Activated CD8-positive, alpha-beta memory T cell treated with anti-CD3 and anti-CD28 coated beads for 36 hours (primary cell): ENCODE measurements around the gene RRAGD. TPM values are rescaled to one million over a fixed set of nuclear protein-coding genes. Genes with fewer than 3 reads are reported as not detected.
"Not testable (repeated sequence)": the region's sequence is repeated elsewhere in the genome, so short reads cannot be mapped to it uniquely, and the experiment has no call there.

Experiments
- CTCF ChIA-PET: fragments of 350-600 bp; sonication (Branson Sonifier 250); formaldehyde crosslinking; loops from one replicate; lab custom pipeline; 2021; ENCODE audit warnings: antibody characterized with exemption; lab: Charles Lee
- POLR2A ChIA-PET: fragments of 350-600 bp; sonication (Branson Sonifier 250); formaldehyde crosslinking; loops from one replicate; lab custom pipeline; 2021; ENCODE audit warnings: antibody characterized with exemption; lab: Charles Lee
- total RNA-seq, 2 experiments: library from RNA; stranded (reverse); gene quantifications; one replicate each; pipeline ENCODE4 v1.2.3, GENCODE V29; 2021

The RRAGD gene
- total RNA-seq, 2 experiments from 2014 or later: 13.6 to 14.8 TPM

DNA sequence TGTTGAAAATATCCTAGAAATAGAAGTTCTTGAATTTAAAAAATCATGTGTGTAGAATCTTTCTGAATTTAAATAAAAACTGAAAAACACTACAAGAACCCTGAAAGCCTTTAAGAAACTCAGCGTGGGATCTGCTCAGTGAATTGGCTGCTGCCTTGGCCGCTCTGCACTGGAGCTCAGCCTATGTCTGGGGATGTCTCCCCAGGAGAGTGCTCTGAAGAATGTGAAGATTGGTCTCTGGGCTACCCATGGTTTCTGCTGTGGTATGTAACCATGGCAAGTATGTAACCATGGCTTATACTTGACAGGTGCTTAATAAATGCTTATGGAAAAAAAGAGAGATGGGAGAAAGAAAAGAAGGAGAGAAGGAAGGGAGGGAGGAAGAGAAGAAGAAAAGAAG is 3.1 kb upstream of the RRAGD start:
- POLR2A ChIA-PET: no interaction called here
- CTCF ChIA-PET: interaction anchor here (0.6 kb wide), 1 partner anchor 39 kb away, joined by 4 read pairs; no protein-coding TSS in a partner anchor

DNA sequence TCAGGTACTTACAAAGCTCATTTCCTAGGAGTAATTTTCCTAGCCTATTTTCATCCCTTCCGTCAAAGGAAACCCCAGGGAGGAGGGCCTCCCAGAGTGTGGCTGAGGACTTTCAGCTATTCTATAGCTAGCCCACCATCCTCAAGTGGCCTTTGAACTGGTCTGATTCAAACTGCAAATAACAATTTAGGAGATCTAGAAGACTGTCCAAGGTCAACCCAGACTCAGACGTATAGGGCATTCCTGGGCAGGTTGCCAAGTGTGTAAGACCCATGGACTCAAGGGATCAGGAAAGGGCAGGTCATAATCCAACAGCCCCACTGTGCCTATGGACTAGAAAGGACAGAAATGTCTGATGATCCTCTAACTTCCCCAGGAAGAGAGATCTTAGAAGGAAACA is 2.1 kb upstream of the RRAGD start:
- CTCF ChIA-PET: no interaction called here
- POLR2A ChIA-PET: no interaction called here

DNA sequence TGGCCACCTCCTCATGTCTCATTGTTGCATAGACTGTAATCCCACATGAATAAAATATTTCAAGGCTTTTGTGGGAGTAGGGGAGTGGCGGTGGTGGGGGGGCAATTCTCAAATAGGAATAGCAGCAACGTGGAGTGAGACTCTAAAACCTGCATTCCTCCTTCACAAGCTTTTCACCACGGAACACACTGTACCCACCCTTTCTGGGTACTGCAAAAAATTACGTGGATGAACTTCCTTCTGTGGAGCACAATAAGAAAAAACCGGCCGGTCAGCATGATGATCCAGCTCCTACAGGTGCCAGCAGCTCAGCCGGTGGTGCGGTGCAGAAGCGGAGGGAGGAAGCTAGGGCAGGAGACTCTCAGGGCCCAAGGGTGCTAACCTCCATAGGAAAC is 930 bp upstream of the RRAGD start:
- POLR2A ChIA-PET: interaction anchor here (0.7 kb wide), 1 partner anchor 28 kb away, joined by 3 read pairs; no protein-coding TSS in a partner anchor
- CTCF ChIA-PET: no interaction called here

DNA sequence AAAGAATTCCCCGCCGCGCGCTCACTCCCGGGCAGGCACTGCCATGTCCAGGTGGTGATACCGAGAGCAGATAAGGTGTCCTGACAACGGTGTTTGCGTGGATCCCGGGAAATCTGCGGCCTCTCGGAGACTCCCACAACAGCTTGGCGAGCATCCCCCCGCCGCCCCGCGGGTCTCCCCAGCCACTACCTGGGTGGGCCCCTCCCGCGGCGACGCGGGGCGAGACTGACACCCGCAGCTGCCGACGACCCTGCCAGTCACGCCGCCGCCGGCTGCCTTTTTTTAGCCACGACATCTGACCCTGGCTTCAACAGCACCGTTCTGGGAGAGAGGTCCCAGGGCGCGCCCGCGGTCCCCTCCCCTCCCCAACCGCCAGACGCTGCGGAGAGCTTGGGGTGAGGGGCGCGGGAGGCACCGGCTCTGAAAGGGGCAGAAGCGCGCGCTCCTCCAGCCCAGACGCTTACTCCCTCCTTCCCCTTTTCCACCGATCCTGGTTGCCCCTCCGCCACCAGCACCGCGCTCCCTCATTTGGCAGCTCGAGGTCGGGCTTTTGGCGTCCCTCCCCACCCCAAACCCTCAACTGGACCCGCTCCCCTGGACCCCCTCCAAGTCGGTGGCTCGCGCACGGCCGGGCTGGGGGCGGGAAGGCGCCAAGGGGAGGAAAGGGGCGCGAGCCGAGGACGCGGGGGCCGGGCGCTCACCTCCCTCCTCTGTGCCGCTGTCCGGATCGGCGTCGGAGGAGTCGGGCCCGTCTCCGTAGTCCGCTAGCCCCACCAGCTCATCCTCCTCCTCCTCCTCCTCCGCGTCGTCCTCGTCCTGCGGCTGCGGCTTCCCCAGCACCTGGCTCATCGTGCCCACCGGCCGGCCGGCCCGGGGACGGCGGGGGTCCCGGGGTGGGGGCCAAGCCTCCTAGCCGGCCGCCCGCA is 665 bp downstream of the RRAGD start:
- ChIA-PET CTCF (interaction anchor here (0.6 to 2.6 kb wide), 3 partner anchors 10 to 61 kb away, joined by 3 to 14 read pairs (median 7); no protein-coding TSS in a partner anchor), POLR2A (interaction anchor here (0.7 to 1.8 kb wide), 2 partner anchors 58 to 229 kb away, joined by 4 read pairs; no protein-coding TSS in a partner anchor)

DNA sequence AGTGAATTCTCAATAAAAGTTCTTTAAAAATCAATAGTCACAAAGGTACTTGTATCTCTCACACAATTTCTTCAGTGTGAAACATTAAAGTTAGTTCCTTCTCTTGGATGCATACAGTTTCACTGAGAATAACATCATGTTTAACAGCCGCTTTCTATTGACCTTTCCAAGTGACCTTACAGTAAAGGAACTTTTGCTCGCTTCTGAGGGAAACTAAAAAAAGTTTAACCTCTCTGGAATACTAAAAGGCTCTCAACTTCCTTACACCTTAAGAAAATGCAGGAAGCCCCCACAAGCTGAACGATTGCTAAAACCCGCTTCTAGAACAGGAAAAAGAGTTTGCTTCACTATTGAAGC is 1.3 kb downstream of the RRAGD start:
- ChIA-PET POLR2A (interaction anchor here (0.6 to 1.8 kb wide), 3 partner anchors 19 to 230 kb away, joined by 3 to 4 read pairs (median 4); no protein-coding TSS in a partner anchor), CTCF (interaction anchor here (0.6 to 2.6 kb wide), 2 partner anchors 38 to 60 kb away, joined by 7 to 14 read pairs; no protein-coding TSS in a partner anchor)

DNA sequence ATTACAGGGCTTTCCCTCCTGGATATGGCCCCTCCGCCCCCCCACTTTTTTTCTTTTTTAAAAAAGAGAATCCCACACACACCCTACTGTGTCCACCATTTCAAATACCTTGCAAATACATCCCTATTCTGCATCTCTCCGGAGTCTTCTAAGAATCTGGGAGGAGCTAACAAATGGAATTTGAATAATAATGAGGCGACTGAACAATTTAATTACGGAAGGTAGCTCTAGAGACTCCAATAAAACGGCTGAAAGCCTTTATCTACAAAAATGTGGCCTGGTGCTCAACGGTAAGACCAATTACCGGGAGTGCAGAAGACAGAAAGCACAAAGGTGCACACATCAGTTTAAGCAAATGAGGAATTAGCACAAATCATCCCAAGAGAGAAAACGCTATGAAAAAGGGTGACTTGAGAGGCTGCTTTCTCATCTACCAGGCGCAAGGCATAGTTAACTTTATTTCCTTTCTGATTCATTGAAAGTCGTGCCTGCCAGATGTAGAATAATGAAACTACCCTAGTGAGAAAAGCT is 1.8 kb downstream of the RRAGD start:
- POLR2A ChIA-PET: interaction anchor here (0.6 to 1.8 kb wide), 2 partner anchors 18 to 57 kb away, joined by 3 to 4 read pairs; no protein-coding TSS in a partner anchor
- CTCF ChIA-PET: interaction anchor here (2.6 kb wide), 1 partner anchor 38 kb away, joined by 14 read pairs; no protein-coding TSS in a partner anchor

DNA sequence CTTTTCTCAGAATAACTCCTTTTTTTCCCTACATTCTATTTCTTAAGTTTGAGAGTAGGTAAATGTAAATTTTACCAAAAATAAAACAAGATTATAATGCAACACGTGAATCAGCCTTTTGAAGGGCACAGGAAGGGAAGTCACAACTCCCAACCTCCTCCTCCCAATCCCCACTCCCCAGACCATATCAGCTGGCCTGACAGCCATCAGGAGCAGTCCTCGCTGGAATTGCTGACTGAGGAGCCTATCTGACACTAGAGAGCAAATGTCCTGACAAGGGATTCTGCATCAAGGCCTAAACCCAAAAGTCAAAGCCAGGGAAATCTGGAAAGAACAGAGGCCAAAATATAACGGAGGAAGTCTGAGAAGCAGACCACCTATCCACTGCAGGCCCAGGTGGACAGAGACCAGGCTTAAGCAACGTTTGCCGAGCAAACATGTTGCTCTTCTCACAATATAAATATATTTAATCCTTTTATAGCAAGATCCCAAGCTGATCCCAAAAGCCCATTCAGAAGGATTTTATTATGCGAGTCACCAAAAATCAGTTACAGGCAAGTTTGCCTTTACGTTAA is 2.5 kb downstream of the RRAGD start:
- ChIA-PET POLR2A (no interaction called here), CTCF (interaction anchor here (2.6 kb wide), 1 partner anchor 37 kb away, joined by 14 read pairs; no protein-coding TSS in a partner anchor)

DNA sequence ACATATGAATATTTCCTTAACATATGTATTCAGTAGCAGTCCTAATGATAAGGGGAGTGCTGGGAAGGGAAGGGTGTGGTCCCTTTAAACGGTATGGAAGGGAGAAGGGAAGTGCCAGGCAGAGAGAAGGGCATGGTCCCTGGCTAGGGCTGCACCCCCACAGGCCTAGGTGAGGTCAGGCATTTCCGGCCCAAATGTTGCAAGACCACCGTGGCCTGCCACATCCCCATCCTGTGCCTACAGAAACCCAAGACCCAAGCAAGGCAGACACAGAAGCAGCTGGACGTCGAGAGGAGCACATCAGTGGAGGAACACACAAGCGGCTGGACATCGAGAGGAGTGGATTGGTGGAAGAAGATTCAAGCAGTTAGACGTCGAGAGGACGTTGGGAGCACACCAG is 5.9 kb downstream of the RRAGD start:
- ChIA-PET POLR2A (no interaction called here), CTCF (no interaction called here)

DNA sequence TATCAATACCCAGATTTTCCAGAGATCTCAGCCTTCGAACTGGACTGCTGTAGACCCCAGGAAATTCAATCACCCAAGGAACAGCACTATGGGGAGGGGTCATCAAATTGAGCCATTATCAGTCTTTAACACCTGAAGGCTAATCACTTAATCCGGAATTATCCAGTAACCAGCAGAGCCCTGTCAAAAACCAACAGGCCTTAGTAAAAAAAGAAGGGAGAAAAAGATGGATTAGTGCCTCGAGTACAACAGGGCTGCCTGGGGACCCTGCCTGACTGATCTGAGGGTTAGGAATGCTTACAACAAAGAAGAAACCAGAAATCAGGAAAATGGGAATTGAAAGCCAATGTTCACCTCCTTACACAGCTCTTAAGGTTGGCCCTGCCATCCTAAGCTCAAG is 7.6 kb downstream of the RRAGD start:
- CTCF ChIA-PET: no interaction called here

DNA sequence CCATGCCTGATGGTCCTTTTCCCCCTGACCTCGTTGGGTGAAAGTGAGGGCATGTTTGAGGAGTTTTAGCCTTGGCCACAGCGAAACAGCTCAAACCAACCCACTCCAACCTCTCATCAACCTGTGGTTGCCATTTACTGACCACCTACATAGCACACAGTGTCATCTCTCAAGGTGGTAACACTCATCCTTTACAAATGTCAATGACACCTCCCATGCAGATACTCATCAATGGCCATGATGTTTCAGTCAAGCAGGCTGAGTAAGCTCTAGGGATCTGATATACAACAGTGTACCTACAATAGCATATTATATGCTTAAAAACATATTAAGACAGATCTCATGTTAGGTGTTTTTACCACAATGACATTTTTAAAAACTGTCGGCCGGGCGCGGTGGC is 9.3 kb downstream of the RRAGD start:
- POLR2A ChIA-PET: no interaction called here
- CTCF ChIA-PET: no interaction called here

More for the DNA sequence above, 7.6 kb downstream of the RRAGD start:
- POLR2A ChIA-PET: no interaction called here

DNA sequence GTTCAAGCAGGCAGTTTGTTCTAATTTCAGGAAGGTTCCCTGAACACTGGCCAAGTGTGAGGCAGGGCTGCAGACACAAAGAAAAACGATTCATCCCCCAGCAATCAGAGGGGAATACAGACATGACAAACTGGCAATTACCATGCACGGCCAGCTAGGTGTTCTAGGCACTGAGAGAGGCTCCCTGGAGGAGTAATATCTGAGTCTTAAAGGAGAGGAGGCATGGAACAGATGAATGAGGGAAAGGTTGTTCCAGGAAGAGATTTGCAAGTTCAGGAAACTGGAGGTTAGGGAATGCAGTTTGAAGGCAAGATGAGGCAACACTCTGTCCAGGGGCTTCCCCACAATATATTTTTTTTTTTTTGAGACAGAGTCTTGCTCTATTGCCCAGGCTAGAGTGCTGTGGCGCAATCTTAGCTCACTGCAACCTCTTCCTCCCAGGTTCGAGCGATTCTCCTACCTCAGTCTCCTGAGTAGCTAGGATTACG is 11.1 kb downstream of the RRAGD start:
- CTCF ChIA-PET: no interaction called here
- POLR2A ChIA-PET: no interaction called here

DNA sequence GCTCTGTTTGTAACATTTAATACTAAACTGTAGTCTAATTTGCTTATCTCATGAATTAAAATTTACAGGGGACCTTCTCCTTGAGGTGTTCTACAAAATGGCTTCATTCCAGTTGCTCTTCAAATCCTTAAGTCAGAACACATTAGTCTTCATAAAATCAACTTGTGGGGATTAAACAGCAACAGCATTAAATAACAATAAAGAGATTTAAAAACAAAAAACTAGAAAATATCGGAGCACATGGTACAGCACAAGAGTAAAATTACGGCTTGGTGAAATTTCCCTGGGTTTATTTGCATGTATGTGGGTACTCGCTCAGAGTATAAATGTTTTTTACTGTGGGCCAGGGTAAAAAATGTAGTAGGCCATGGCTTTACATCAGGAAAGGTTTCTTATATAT is 12.0 kb downstream of the RRAGD start:
- CTCF ChIA-PET: no interaction called here

DNA sequence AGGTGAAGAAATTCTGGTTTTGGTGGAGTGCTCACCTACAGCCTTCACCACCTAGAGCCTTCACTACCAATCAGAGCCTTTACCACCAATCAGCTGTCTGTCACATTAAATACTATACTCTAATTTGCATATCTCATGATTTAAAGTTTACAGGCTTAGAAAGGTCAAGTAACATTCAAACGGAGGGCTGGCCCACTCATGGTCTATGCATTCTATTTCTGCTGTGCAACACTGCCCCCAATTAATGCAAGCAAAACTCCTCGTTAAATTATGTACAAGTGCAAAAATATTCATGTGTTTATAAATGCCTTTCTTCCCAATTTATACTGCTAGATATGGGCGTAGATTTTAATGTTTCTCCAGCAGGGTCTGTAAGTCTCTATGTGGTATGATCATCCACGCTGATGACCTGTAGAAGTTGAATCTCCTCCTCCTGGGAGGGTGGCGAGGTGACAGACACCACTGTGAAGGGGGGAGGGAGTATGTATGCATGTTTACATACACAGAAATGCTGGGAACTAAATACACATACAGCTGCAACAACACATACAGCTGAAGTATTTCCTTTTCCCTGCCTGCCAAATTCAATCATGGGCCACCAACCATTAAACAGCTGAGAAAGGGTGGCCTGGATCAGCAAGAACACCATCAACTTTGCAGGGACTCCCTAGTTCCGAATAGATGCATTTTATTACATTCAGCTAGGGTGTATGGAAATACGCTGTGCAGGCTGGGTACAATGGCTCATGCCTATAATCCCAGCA is 13.1 kb downstream of the RRAGD start:
- POLR2A ChIA-PET: no interaction called here
- CTCF ChIA-PET: no interaction called here

More for the DNA sequence above, 12.0 kb downstream of the RRAGD start:
- POLR2A ChIA-PET: no interaction called here

DNA sequence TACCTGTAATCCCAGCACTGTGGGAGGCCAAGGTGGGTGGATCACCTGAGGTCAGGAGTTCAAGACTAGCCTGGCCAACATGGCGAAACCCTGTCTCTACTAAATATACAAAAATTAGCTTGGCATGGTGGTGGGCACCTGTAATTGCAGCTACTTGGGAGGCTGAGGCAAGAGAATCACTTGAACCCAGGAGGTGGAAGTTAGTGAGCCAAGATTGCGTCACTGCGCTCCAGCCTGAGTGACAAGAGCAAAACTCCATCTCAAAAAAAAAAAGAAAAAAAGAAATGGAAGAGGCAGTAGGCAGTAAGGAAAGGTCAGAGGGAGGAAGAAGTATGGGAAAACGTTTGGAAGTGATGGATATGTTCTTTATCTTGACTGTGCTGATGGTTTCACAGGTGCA is 14.2 kb downstream of the RRAGD start:
- POLR2A ChIA-PET, CTCF ChIA-PET: not testable (repeated sequence)

DNA sequence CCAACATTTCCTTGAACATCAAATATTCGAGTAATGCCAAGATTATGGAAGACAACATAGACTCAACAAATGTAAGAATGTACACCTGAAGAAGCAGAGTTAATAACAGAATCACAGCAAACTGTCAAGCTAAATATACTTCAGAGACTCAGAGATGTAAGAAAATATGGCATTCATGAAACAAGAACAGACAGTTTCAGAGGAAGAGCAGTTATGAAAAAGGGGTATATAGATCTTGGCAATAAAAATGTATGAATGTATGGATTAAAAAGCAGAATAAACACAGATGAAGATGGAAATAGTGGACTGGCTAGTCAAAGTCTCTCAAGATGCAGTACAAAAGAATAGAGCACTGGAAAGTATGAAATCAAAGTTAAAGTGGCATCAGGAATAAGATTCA is 18.4 kb downstream of the RRAGD start:
- ChIA-PET POLR2A (no interaction called here), CTCF (no interaction called here)

DNA sequence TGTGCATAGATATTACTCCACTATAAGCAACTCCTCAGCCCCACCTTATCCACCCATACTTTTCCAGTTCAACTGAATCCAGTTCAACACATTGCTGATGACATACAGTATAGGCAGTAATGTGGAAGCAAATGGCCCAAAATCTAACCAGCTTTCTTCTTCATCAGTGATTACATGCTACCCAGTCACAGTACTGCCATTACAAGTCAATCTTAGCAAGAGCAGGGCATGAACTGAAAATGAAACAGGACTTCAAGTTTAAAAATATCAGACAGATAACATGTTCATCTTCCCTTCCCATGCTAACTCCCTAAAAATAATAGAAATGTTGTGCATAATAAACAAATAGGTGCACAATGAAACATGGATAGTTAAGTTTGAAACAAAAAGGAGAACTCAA is 19.2 kb downstream of the RRAGD start:
- ChIA-PET POLR2A (no interaction called here), CTCF (no interaction called here)

DNA sequence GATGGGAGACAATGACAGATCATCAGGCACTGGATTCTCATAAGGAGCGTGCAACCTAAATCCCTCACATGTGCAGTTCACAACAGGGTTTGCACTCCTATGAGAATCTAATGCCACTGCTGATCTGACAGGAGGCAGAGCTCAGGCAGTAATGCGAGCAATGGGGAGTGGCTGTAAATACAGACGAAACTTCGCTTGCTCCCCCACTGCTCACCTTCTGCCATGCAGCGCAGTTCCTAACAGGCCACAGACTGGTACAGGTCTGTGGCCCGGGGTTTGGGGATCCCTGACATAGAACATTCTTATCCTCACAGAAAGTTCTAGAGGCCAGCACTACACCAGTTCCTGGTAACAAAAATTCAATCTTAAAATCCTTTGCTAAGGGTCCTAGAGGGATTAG is 23.2 kb downstream of the RRAGD start:
- POLR2A ChIA-PET: no interaction called here
- CTCF ChIA-PET: interaction anchor here (0.7 kb wide), 1 partner anchor 123 kb away, joined by 3 read pairs; no protein-coding TSS in a partner anchor

DNA sequence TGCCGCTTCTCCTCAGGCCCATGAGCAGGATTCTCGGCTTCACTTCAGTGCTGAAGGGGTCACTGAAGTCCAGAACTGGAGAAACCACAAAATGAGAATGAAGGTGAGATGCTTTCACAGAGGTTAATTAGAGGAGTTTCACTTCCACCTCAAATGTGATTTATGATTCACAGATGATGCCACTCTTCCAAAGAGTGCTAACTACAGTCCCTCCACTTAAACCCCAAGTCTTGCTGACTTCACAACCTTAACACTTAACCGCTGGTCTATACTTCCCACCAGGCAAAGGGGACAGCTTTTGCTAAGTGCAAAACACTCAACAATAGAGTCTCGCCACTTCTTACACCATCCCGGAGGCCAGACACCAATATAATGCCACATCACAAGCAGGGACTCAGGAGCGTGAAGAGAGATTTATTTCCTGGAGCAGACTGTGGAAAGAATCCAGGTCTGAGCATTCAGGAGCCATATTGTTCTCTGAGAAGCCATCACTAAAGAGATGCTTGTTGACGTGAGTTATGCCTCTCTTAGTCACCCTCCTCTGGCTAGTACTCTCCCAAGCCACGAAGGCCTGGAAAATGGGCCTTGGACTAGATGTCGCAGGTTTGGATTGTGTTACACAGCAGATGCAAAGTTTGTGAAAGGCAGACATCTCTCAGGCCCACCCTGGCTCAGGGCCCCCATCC is 24.4 kb downstream of the RRAGD start:
- CTCF ChIA-PET: interaction anchor here (1.1 kb wide), 1 partner anchor 16 kb away, joined by 3 read pairs; no protein-coding TSS in a partner anchor
- POLR2A ChIA-PET: no interaction called here
